Measurements from ENCODE around the gene SLC26A6.

DNA sequence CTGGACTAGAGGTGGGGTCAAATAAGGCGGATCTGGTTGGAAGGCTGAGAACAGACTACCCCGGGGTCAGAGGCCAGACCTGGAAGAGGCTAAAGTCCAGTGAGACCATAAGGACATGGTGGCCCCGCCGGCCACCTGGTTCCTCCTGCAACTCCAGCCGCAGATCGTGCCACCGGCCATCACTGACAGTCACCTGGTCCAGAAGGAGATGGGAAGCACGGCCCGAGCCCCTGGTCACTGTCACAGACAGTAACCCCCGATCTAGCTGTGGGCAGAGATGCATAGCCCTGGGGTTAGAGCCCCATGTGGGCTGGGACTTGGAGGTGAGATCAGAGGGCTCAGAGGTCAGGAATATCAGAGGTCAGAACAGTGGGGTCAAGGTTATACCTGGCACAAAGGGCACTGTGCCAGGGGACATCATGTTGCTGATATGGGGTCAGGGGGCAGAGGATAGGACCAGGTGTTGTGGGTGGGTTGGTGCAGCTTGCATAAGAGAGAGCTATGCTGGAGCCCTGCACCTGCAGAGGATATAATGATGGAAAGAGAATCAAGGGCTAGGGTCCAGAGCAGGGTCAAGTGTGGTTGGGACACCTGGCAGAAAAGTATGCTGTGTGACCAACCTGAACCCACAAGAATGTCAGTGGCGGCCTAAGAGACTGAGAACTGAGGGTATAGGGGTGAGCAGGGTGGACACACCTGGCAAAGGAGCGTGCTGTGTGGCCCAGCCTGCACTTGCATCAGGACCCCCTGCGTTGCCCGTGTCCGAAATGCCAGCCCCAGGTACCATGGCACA is 17.9 kb upstream of the SLC26A6 start:
- TF ChIP-seq POLR2A (IDR thresholded peaks at IDR 0.05), result no peak
- no peak for TF ChIP-seq CTCF (IDR thresholded peaks at IDR 0.05 in 4 of 5, conservative IDR thresholded peaks at IDR 0.05 in 1 of 5)
